ENCODE data around the gene CRISP3. TPM values are rescaled to one million over a fixed set of nuclear protein-coding genes. Genes with fewer than 3 reads are reported as not detected.

Gene CRISP3
- total RNA-seq, 4 donors from 2014 or later = not detected

DNA sequence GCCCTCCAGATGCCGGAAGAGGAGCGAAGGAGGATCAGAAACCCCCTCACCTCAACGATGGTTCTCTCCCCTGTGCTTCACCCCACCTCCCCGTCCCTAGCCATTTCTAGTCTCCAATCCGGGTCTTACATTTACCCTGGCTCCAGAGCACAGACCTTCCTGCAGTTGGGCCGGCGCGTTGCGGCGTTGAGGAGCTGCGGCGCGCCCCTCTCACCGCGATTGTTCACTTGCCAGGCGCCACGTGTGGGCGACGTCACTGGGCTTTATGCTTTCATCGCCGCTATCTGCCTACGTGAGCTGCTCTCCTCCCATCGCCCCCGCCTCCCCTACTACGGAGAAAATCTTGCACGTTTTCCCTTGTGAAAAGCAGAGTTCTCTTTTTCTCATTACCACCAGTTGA, 30.8 kb downstream of the CRISP3 start, which contains the start of gene CRISP2:
Gene CRISP2, minus strand, starts transcription at position 198 of the 400 bp plus-strand sequence. CDS start 4,347 bp downstream, outside the sequence.
- no peak within 1 kb of the TSS for H3K4me3 ChIP-seq (replicated peaks in 1 of 3)
- WGBS, 2 donors = 28 to 49% methylated on average over 26 of the region's 26 CpGs

DNA sequence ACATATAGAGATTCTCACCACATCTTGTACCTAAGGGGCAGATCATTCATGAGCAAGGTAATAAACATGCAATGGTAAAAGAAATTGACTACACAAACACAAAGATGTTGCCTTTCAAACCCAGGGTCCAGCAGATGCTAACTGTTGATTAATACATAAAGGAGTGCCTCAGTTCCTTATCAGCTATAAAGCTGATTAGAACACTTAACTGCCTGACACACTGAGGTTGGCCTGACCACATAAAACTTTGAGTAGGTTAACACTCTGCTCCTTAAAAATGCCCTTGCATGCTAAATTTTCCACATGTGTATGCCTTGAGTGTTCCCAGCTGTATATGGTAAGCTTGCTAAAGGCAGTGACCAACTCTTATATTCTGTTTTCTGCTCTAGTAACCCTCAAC, 45.7 kb downstream of the CRISP3 start:
- intact Hi-C loops (cut with DNase I) = no loop called here
- TF ChIP-seq POLR2A (IDR thresholded peaks at IDR 0.05) = no peak
- TF ChIP-seq, protein P1, sequence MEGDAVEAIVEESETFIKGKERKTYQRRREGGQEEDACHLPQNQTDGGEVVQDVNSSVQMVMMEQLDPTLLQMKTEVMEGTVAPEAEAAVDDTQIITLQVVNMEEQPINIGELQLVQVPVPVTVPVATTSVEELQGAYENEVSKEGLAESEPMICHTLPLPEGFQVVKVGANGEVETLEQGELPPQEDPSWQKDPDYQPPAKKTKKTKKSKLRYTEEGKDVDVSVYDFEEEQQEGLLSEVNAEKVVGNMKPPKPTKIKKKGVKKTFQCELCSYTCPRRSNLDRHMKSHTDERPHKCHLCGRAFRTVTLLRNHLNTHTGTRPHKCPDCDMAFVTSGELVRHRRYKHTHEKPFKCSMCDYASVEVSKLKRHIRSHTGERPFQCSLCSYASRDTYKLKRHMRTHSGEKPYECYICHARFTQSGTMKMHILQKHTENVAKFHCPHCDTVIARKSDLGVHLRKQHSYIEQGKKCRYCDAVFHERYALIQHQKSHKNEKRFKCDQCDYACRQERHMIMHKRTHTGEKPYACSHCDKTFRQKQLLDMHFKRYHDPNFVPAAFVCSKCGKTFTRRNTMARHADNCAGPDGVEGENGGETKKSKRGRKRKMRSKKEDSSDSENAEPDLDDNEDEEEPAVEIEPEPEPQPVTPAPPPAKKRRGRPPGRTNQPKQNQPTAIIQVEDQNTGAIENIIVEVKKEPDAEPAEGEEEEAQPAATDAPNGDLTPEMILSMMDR (IDR thresholded peaks at IDR 0.05) = no peak
- H3K36me3 ChIP-seq = no peaks in the 10 kb centered on the region
- H3K9me3 ChIP-seq = no peaks in the 10 kb centered on the region
- no peaks in the 10 kb centered on the region for H3K4me1 ChIP-seq
- H3K4me3 ChIP-seq (replicated peaks in 1 of 3) = no peak overlapping the region
- no peak for DNase-seq
- no peaks in the 10 kb centered on the region for H3K27me3 ChIP-seq
- H3K27ac ChIP-seq = no peak overlapping the region

More for the DNA sequence above, 30.8 kb downstream of the CRISP3 start, which contains the start of gene CRISP2:
- Histone ChIP-seq H3K4me1 (no peaks in the 10 kb centered on the region), H3K9me3 (no peaks in the 10 kb centered on the region), H3K27me3 (no peaks in the 10 kb centered on the region), H3K27ac (no peak within 1 kb of the TSS), H3K36me3 (no peaks in the 10 kb centered on the region)
- TF ChIP-seq, protein P1 (IDR thresholded peaks at IDR 0.05) = no peak
- intact Hi-C loops (cut with DNase I) = no loop called here
- DNase-seq = no peak

DNA sequence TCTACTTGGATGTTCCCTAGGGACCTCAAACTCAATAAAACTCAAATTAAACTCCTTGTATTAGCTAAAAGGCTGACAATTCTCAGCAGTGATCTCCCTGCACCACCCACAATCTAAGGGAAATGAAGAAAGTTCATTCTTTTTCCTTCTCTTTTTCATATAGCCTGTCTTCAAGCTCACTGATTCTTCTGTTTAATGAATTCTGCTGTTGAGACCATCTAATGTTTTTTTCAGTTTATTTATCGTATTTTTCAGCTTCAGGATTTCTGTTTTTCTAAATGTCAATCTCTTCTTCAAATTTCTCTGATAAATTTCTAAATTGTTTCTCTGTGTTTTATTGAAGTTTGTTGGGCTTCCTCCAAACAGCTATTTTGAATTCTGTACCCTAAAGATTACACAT, 50.7 kb downstream of the CRISP3 start:
- no peaks in the 10 kb centered on the region for H3K9me3 ChIP-seq
- H3K4me1 ChIP-seq = no peaks in the 10 kb centered on the region
- TF ChIP-seq POLR2A (IDR thresholded peaks at IDR 0.05) = no peak
- TF ChIP-seq, protein P1 (IDR thresholded peaks at IDR 0.05) = no peak
- H3K27ac ChIP-seq = no peak overlapping the region
- no peaks in the 10 kb centered on the region for H3K27me3 ChIP-seq
- WGBS, 2 donors = 78 to 81% methylated on average over 1 of the region's 1 CpG
- H3K36me3 ChIP-seq = no peaks in the 10 kb centered on the region
- no peak for DNase-seq
- no peak overlapping the region for H3K4me3 ChIP-seq (replicated peaks in 1 of 3)
- intact Hi-C loops (cut with DNase I) = no loop called here

DNA sequence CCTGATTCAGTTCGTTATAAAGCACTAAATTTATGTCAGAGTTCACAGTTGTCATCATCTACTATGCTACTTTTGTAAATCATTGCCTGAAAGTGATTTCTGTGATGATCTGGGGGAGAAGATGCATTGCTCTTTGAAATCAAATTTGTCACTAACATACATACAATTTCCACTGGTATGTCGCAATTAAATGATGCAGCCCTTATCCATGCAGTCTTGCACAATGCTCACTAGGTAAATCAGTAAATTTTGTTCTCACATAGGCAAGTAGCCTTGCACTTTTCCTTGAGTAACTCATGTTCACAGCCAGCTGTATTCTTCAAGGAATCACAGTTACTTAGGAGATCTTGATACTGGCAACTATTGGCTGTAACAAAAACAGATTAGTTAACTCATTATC, 51.7 kb downstream of the CRISP3 start:
- Histone ChIP-seq H3K4me3 (replicated peaks in 1 of 3) (no peak overlapping the region), H3K27me3 (no peaks in the 10 kb centered on the region), H3K4me1 (no peaks in the 10 kb centered on the region), H3K9me3 (no peaks in the 10 kb centered on the region), H3K36me3 (no peaks in the 10 kb centered on the region), H3K27ac (no peak overlapping the region)
- 74 to 80% methylated on average over 2 of the region's 2 CpGs for WGBS, 2 donors
- DNase-seq = no peak
- TF ChIP-seq, protein P1 (IDR thresholded peaks at IDR 0.05) = no peak
- no peak for TF ChIP-seq POLR2A (IDR thresholded peaks at IDR 0.05)
- intact Hi-C loops (cut with DNase I) = no loop called here

Other genes starting within 250 kb of the CRISP3 start
- not detected for gene GLYATL3, start 244.5 kb downstream of the CRISP3 start, total RNA-seq
- 10 to 100 TPM in 2 of 4 donors, 1 to 10 TPM in 2; 7.4 to 19.8 (median 11.3) TPM for gene C6orf141, start 193.7 kb downstream of the CRISP3 start, total RNA-seq
- gene RHAG, start 107.5 kb downstream of the CRISP3 start, total RNA-seq = not detected
- 1 to 10 TPM in 1 of 4 donors, under 1 TPM in 2, not detected in 1; 0.33 to 2.7 (median 0.39) TPM for gene CRISP2, start 30.8 kb downstream of the CRISP3 start, total RNA-seq
- gene PGK2, start 42.9 kb upstream of the CRISP3 start, total RNA-seq = under 1 TPM in 1 of 4 donors, not detected in 3; 0.94 TPM
- not detected for gene CRISP1, start 122.1 kb upstream of the CRISP3 start, total RNA-seq
- gene DEFB114, start 219.8 kb upstream of the CRISP3 start, total RNA-seq = not detected
- gene DEFB113, start 225.2 kb upstream of the CRISP3 start, total RNA-seq = not detected

All from thyroid gland (tissue), 4 donors.